PFSK-1 (cell line): ENCODE measurements around the gene BAX.

Experiments used
- POLR2AphosphoS5 ChIP-seq: IDR thresholded peaks from 2 replicates; pipeline ENCODE4 v1.6.1; 2012; ENCODE audit warnings: low read depth, mild to moderate bottlenecking, control low read depth, low read length, moderate library complexity
- REST ChIP-seq, 2 experiments: IDR thresholded peaks; 2 replicates each; pipeline versions ENCODE4 v1.6.1 to v1.8.0; 2011 to 2012; ENCODE audit warnings: low read depth in 2 of 2, low read length in 2 of 2, control low read depth in 1 of 2, inconsistent platforms in 1 of 2, mild to moderate bottlenecking in 1 of 2, moderate library complexity in 1 of 2; ENCODE audit not compliant: insufficient read depth in 1 of 2
- SIN3A ChIP-seq: IDR thresholded peaks from 2 replicates; pipeline ENCODE4 v1.6.1; 2012; ENCODE audit warnings: mild to moderate bottlenecking, low read length, moderate library complexity, borderline replicate concordance; ENCODE audit not compliant: insufficient read depth
- TAF1 ChIP-seq: IDR thresholded peaks from 2 replicates; pipeline ENCODE4 v1.6.1; 2012; ENCODE audit warnings: low read length, control low read depth, borderline replicate concordance; ENCODE audit not compliant: insufficient read depth

- TF ChIP-seq POLR2AphosphoS5, result no peak
- no peak for TF ChIP-seq REST (IDR thresholded peaks at IDR 0.05; ENCODE audit: insufficient read depth in 1 of 2, low read depth in 2 of 2, low read length in 2 of 2)
- no peak for TF ChIP-seq SIN3A
- no peak for TF ChIP-seq TAF1
Measured at GRCh38 chr19:48977061-48977460, 22.4 kb downstream of the BAX start.
